NOMO-1 treated with dmso at 0.1 percent for 144 hours (cell line): ENCODE results near the gene TUBGCP6.

Source experiments
- DNase-seq: peaks from one replicate; lab custom pipeline; 2025; ENCODE audit not compliant: unreplicated experiment; lab: John Stamatoyannopoulos, UW

The TUBGCP6 gene

GRCh38 chr22:50266994-50267393 is 22.2 kb upstream of the TUBGCP6 start:
- no peak for DNase-seq

DNA sequence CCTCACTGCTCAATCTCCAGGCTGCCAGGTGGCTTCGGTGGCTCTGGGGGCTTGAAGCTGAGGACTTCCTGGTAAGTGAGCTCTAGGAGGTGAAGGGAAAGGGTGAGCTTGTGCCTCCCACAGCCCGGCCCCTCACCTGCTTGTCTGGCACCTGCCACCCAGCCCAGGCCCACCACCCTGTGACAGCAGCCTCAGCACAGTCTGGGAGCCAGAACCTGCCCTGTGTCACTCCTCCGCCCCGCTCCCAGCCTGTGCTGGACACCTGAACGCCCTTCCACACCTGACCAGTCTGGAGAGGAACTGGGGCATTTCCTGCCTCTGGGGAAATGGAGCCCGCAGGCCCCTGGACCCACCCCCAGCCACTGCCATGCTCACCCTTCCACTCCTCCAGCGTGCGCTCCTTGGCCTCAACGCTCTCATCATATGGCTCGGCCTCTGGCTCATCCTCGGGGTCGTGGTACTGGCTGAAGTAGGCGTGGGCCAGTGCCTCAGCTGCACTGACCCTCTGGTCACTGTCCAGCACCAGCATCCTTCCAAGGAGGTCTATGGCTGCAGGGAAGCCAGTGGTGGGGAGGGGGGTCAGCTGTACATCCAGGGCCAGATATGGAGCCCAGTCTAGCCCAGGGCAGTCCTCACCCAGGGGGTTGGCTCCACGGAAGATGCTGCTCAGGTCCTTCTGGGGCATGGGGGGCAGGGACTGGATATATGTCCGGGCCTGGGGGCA is 20.3 kb upstream of the TUBGCP6 start:
- DNase-seq = no peak

DNA sequence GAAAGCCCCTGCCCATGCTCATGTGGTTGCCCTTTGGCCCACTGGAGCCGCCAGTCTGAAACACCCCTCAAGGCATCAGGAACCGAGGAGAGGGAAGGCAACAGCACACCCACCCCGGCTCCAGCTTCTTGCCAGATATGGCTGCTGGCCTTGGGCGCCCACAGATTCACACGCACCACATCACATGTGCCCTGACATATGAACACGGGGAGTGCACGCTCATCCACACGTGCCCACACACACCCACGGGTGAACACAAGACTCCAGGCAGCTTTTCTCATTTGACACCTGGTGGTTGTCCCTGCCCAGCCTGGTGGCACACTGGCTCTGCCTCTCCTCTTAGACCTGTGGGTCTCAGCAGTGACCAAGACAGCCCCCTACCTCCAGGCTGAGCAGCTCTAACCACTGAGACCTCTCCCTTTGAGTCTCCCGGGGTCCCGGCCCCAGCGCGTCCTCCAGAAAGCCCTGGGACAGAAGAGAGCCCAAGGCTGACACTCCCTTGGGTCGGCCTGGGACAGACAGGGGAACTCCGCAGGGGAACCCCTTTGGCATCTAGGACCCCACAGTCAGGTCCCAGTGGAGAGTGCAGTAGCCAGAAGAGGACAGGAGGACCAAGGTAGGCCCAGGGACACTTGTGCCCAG is 19.4 kb upstream of the TUBGCP6 start:
- no peak for DNase-seq

DNA sequence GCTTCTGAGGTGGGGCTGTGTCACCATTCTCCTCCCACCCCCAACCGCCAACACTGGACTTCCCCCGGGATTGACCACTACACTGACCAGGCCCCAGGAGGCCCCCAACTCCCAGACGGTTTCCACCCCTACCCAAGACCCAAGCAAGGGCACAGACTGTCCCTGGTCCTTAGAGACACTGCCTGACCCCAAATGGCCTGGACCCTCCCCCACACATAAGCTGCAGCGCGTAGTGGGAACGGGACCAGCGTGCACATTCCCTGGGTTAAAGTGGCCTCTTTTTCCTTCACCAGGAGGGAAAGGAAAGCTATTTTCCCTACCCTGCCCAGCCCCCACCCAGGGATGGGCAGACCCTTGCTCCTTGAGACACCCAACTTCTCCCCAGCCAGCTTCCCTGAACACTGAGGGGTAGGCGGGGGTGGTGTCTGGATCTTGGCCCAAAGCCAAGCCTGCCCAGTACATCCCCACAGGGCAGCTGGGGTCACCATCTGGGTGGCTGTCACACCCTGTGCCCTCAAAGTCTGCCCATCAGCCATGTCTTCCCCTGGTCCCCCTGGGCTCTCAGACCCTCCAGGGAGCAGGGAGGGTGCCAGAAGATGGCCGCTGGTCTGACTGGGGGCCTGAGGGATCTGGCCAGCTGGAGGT is 18.3 kb upstream of the TUBGCP6 start:
- no peak for DNase-seq

DNA sequence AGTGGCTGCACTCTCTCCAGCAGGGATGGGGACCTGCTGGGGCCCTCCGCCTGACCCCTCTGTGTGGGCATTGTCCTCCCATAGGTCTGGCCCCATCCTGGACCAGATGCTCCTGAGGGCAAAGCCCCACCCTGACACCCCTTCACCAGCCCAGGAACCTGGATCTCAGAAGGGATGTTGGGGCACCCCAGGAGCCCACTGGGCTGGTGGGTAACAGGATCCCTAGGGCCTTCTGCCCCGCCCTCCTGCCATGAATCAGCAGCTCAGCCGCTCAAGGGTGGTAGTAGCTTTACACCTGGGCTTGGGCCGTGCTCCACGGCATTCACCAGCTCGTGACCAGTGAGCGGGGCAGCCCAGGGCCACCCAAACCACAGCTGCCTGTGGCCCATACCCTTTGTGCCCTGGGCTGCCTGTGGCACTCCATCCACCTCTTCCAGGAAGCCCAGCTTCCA is 17.7 kb upstream of the TUBGCP6 start:
- DNase-seq = no peak

GRCh38 chr22:50261615-50262459 is 17.0 kb upstream of the TUBGCP6 start, which contains the start of gene MAPK12:
Gene MAPK12 (minus strand): TSS chr22:50261683. CDS start chr22:50261509, 174 bp downstream.
- no peak for DNase-seq

- no peak for DNase-seq
Measured at GRCh38 chr22:50260801-50261614, 16.2 kb upstream of the TUBGCP6 start.

DNA sequence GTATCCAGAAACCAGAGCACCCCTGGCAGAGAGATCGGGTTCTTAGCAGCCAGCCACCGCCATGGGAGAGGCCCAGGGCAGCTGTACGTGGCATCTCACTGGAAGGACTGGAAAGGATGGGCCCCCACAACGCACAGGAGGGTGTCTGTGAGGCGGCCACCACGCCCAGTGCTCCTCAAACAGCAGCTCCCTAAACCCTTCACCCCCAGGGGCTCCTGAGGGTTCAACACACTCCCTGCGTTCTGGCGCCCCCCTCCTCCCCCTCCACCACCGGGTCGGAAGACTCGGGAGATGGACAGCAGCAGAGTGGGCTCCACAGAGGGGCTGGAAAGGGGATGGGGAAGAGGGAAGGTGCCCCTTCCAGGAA is 15.6 kb upstream of the TUBGCP6 start:
- DNase-seq = no peak

DNA sequence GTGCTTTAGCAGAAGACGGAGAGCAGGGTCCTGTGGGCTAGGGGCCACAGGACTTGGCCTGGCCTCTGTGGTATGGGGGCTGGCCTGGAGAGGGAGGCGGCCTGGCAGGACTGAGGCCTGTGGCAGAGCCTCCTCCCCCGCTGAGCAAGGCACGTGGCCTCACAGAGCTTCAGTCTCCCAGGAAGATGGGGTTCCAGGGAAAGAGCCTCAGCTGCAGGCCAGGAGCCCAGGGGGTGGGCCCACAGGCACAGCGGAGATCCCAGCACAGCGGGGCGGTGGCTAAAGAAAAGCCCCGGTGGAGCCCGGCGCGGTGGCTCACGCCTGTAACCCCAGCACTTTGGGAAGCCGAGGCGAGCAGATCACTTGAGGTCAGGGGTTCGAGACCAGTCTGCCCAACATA is 14.5 kb upstream of the TUBGCP6 start:
- no peak for DNase-seq

DNA sequence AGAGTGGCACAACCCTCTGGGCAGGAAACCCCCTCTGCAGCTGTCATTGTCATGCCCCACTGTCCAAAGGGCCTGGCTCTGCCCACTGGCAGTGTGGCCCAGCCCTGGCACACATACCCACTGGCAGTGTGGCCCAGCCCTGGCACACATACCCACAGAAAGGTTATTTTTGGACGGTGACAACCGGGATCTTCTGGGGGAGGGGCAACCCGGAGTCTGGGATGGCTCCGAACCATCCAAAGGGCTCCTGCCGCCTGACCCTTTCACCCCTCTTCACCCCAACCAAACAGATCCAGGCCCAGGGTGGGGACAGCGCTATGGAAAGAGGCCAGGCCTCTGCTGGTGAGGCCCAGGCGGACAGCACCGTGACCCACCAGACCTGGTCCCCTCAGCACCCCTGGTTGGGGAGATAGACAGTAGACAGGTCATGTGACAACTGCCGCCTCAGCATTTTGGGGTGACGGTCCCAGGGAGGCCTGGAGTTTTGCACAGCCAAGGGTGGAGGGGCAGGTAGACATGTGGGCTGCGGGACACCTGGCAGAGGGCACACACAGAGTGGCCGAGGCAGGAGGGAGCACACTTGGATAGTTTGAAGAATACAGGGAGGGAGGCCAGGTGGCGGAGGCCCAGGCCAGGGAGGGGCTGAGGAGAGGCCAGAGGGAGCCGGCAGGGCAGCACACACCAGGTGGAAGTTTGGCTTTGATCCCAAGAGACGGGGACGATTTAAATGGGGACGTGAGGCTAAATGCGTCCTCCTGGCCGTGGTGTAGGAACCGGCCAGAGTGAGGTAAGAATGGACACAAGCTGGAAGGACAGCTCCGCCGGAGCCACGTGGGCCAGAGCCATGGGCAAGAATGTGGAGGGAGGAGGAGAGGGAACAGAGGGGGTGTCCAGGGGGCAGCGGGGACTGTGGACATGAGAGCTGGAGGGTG is 13.8 kb upstream of the TUBGCP6 start:
- no peak for DNase-seq

DNA sequence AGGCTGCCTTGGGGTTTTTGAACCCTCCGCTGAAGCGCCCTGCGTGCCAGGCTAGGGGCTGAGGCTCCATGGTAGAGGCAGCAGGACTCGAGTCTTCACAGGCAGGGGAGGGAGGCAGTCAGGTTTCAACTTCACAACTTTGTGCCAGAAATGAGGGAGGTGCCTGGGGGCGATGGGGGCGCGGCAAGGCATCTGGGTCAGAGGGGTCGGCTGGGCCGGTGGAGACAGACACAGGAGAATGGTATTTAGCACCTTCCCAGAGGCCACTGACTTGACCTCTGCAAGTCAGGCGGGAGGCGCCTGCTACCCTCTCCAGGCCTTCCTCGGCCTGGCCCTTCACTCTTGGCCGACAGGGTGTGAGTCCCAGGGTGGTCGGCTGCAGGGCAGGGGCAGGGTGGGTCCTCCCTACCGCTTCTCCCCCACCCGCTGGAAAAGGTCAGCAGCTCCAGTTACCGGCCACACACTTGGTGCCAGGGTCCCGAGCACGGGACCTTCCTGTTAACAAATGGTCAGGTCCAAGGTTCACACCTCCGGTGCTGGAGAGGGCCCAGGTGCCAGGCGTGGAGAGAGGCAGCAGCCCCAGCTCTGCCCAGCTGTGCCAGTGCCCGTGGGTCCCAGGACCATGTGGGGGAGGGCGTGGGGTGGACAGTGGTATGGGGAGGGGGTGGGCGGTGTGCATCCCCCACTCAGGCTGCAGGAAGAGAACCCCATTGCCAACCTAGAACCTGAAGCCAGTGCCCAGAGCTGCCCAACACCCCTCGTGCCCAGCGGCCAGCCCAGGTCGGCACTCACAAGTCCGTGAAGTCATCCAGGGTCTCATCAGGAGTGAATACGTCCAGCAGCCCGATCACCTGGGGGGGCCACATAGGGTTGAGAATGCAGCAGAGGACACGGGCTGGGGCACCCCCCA is 12.9 kb upstream of the TUBGCP6 start:
- DNase-seq = no peak

GRCh38 chr22:50257041-50257440 is 12.2 kb upstream of the TUBGCP6 start:
- no peak for DNase-seq

DNA sequence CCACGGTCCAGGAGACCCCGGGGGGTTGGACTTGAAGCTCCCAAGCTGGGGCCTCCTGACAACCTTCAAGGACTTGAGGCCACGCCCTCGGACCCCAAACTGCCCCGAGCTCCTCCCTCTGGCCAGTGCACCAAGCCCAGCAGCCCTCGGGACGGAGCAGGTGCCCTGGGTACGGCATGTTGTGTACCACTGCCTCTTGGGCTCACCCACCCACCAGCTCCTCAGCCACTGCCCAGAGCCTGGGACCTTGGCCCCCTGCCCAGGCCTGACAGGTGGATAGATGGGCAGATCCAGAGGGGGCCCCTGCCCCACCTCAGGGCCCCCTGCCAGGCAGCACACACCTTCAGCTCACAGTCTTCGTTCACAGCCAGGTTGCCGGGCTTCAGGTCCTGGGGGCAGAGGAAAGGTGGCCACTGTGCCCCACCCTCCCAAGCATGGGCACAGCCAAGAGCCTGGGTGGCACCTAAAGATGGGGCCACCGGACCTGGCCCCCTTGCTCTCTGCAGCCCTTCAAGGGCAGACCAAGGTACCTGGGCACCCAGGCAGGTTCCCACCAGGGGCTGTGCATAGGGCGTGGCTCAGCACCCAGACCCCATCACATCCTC is 11.5 kb upstream of the TUBGCP6 start:
- no peak for DNase-seq

- no peak for DNase-seq
Measured at GRCh38 chr22:50255607-50256006, 10.8 kb upstream of the TUBGCP6 start.

GRCh38 chr22:50255099-50255498 is 10.3 kb upstream of the TUBGCP6 start:
- DNase-seq = no peak

GRCh38 chr22:50253941-50254340 is 9.1 kb upstream of the TUBGCP6 start:
- no peak for DNase-seq

GRCh38 chr22:50253046-50253915 is 8.5 kb upstream of the TUBGCP6 start:
- DNase-seq = no peak
